Natural killer cell (primary cell): ENCODE data around the gene CAPN1. TPM values are rescaled to one million over a fixed set of nuclear protein-coding genes. Genes with fewer than 3 reads are reported as not detected.

Source experiments
- ATAC-seq, 3 donors: fragments of 150-1000 bp in 2 of 3; fragments of 200-7000 bp in 1 of 3; cut with Tn5 transposase; 1 replicate in 1 of 3; 2 replicates in 2 of 3; pipeline ENCODE4 v1.10.0; 2021; ENCODE audit warnings: mild to moderate bottlenecking in 2 of 3, moderate library complexity in 2 of 3
- DNase-seq, 2 donors: peaks; one replicate each; pipeline versions ENCODE4 v3.0.0 to v3.0.0-alpha.2; 2013 to 2021; ENCODE audit warnings: mixed read lengths in 1 of 2
- H3K27ac ChIP-seq: one replicate; pipeline ENCODE4 v1.5.1; 2013; ENCODE audit warnings: mild to moderate bottlenecking, low read length
- H3K27me3 ChIP-seq: one replicate; pipeline ENCODE4 v1.6.1; 2013; ENCODE audit warnings: low read length; ENCODE audit not compliant: control insufficient read depth, insufficient read depth
- H3K36me3 ChIP-seq: one replicate; pipeline ENCODE4 v1.6.1; 2013; ENCODE audit warnings: low read length; ENCODE audit not compliant: control insufficient read depth, insufficient read depth
- H3K4me1 ChIP-seq: one replicate; pipeline ENCODE4 v1.6.1; 2013; ENCODE audit warnings: low read length; ENCODE audit not compliant: control insufficient read depth, insufficient read depth
- H3K4me3 ChIP-seq: one replicate; pipeline ENCODE4 v1.5.1; 2013; ENCODE audit warnings: low read length
- H3K9me3 ChIP-seq: one replicate; pipeline ENCODE4 v1.6.1; 2013; ENCODE audit warnings: low read length; ENCODE audit not compliant: control insufficient read depth, insufficient read depth
- H3K27ac Mint-ChIP-seq, 2 donors: one replicate each; pipeline ENCODE4 v1.8.0; 2022; ENCODE audit warnings: mild to moderate bottlenecking in 2 of 2, mixed read lengths in 2 of 2, moderate library complexity in 1 of 2
- H3K27me3 Mint-ChIP-seq, 2 donors: one replicate each; pipeline ENCODE4 v1.8.0; 2022; ENCODE audit warnings: low read depth in 2 of 2, mixed read lengths in 2 of 2
- H3K36me3 Mint-ChIP-seq: one replicate; pipeline ENCODE4 v1.8.0; 2022; ENCODE audit warnings: mixed read lengths
- H3K4me1 Mint-ChIP-seq, 2 donors: one replicate each; pipeline ENCODE4 v1.8.0; 2022; ENCODE audit warnings: mixed read lengths in 2 of 2
- H3K4me3 Mint-ChIP-seq: one replicate; pipeline ENCODE4 v1.8.0; 2022; ENCODE audit warnings: mild to moderate bottlenecking, moderate library complexity, mixed read lengths
- H3K9me3 Mint-ChIP-seq, 2 donors: one replicate each; pipeline ENCODE4 v1.8.0; 2022; ENCODE audit warnings: mixed read lengths in 2 of 2
- CTCF ChIP-seq: fragments of 200-600 bp; IDR thresholded peaks from one replicate; pipeline ENCODE4 v1.8.0; 2022; ENCODE audit warnings: antibody characterized with exemption
- WGBS: methylation state at CpG from one replicate; pipeline ENCODE4 v1.1.7; 2013; ENCODE audit warnings: missing lambda C conversion rate; ENCODE audit not compliant: insufficient coverage; 5-methylcytosine and 5-hydroxymethylcytosine counted together
- intact Hi-C: fragments of 100-400 bp; cut with micrococcal nuclease; formaldehyde crosslinking; loops from one replicate; pipeline ENCODE4 v1.14.2; 2022
- total RNA-seq, 4 donors: library from RNA; stranded (reverse); fragments of 120-200 nt in 1 of 4; gene quantifications; one replicate each; pipeline versions ENCODE4 v1.2.3 to v1.2.4, GENCODE V29; 2013 to 2022

CAPN1 gene
- total RNA-seq, 3 donors from 2014 or later (not counting 1 experiment from before 2014, with no cell fraction given): 211 to 256 (median 229) TPM

- Mint-ChIP-seq H3K4me3 (no peak overlapping the region), H3K9me3 (no peaks in the 10 kb centered on the region), H3K36me3 (peaks cover 8% of the 10 kb centered on the region), H3K27ac (no peak overlapping the region), H3K4me1 (peaks cover 26 to 46% of the 10 kb centered on the region in 2 donors), H3K27me3 (peaks cover 0 to 5% of the 10 kb centered on the region in 2 donors)
- DNase-seq (no peak), ATAC-seq (no peak)
- intact Hi-C loops: loop anchor here (5.0 to 10.0 kb wide), 2 partner anchors 41 to 293 kb away; no protein-coding TSS in a partner anchor
- Histone ChIP-seq H3K4me1 (peaks cover 38% of the 10 kb centered on the region), H3K9me3 (no peaks in the 10 kb centered on the region), H3K27ac (no peak overlapping the region), H3K4me3 (no peak overlapping the region), H3K27me3 (no peaks in the 10 kb centered on the region), H3K36me3 (peaks cover 46% of the 10 kb centered on the region)
- 94% methylated on average over 28 of the region's 29 CpGs for WGBS
- no peak for TF ChIP-seq CTCF
These were observed 29.8 kb downstream of the CAPN1 start for GRCh38 chr11:65211293-65212105.

GRCh38 chr11:65212226-65212801 is 30.6 kb downstream of the CAPN1 start:
- Histone ChIP-seq H3K27ac (no peak overlapping the region), H3K27me3 (no peaks in the 10 kb centered on the region), H3K4me3 (no peak overlapping the region), H3K4me1 (peaks cover 38% of the 10 kb centered on the region), H3K9me3 (no peaks in the 10 kb centered on the region), H3K36me3 (peaks cover 41% of the 10 kb centered on the region)
- no peaks in the 10 kb centered on the region for H3K9me3 Mint-ChIP-seq
- 71% methylated on average over 13 of the region's 13 CpGs for WGBS
- ATAC-seq: no peak
- H3K27ac Mint-ChIP-seq: no peak overlapping the region
- peaks cover 0 to 5% of the 10 kb centered on the region in 2 donors for H3K27me3 Mint-ChIP-seq
- H3K36me3 Mint-ChIP-seq: peaks cover 8% of the 10 kb centered on the region
- no peak for DNase-seq
- no peak overlapping the region for H3K4me3 Mint-ChIP-seq
- peaks cover 26 to 46% of the 10 kb centered on the region in 2 donors for H3K4me1 Mint-ChIP-seq
- TF ChIP-seq CTCF: no peak
- intact Hi-C loops: loop anchor here (5.0 to 10.0 kb wide), 2 partner anchors 40 to 292 kb away; no protein-coding TSS in a partner anchor

- Histone ChIP-seq H3K4me1 (peaks cover 37% of the 10 kb centered on the region), H3K9me3 (no peaks in the 10 kb centered on the region), H3K27me3 (no peaks in the 10 kb centered on the region), H3K36me3 (peaks cover 33% of the 10 kb centered on the region), H3K4me3 (peak overlapping the region; percentile 9), H3K27ac (no peak overlapping the region)
- Mint-ChIP-seq H3K27ac (peak overlapping the region in 1 of 2 donors; percentile 31), H3K36me3 (peaks cover 7% of the 10 kb centered on the region), H3K4me3 (peak overlapping the region; percentile 78), H3K27me3 (peaks cover 0 to 5% of the 10 kb centered on the region in 2 donors), H3K9me3 (no peaks in the 10 kb centered on the region), H3K4me1 (peaks cover 26 to 46% of the 10 kb centered on the region in 2 donors)
- intact Hi-C loops: loop anchor here (5.0 to 10.0 kb wide), 2 partner anchors 39 to 291 kb away; no protein-coding TSS in a partner anchor
- ATAC-seq (peak; percentile 65 to 89 (median 78)), DNase-seq (peak; percentile 33 to 46)
- WGBS: 13% methylated on average over 26 of the region's 26 CpGs
- no peak for TF ChIP-seq CTCF
These were observed 31.8 kb downstream of the CAPN1 start for GRCh38 chr11:65213322-65214211.
